Liver (tissue), 3 donors: ENCODE measurements around the gene RTN4RL2.

Experiments used
- EGR1 ChIP-seq, 2 donors: IDR thresholded peaks; 2 replicates each; pipeline ENCODE4 v1.6.1; 2016 to 2018; ENCODE audit warnings: antibody characterized with exemption in 2 of 2, low read depth in 2 of 2
- GABPA ChIP-seq, 2 donors: IDR thresholded peaks in 1 of 2; conservative IDR thresholded peaks in 1 of 2; 2 replicates each; pipeline ENCODE4 v1.6.1; 2016; ENCODE audit warnings: antibody characterized with exemption in 2 of 2, mild to moderate bottlenecking in 1 of 2, moderate library complexity in 1 of 2
- JUND ChIP-seq, 2 donors: IDR thresholded peaks; 2 replicates each; pipeline ENCODE4 v1.6.1; 2016; ENCODE audit warnings: antibody characterized with exemption in 2 of 2
- RAD21 ChIP-seq, 2 donors: IDR thresholded peaks; 2 replicates each; pipeline ENCODE4 v1.6.1; 2016; ENCODE audit warnings: antibody characterized with exemption in 2 of 2, mild to moderate bottlenecking in 2 of 2
- RXRA ChIP-seq, 2 donors: IDR thresholded peaks; 2 replicates each; pipeline ENCODE4 v1.6.1; 2017 to 2018; ENCODE audit warnings: antibody characterized with exemption in 2 of 2, mild to moderate bottlenecking in 1 of 2
- TAF1 ChIP-seq: conservative IDR thresholded peaks from 2 replicates; pipeline ENCODE4 v1.6.1; 2016; ENCODE audit warnings: antibody characterized with exemption, mild to moderate bottlenecking
- YY1 ChIP-seq: IDR thresholded peaks from 2 replicates; pipeline ENCODE4 v1.6.1; 2016; ENCODE audit warnings: antibody characterized with exemption, mild to moderate bottlenecking
- TF ChIP-seq, protein P1 (sequence below): fragments of 150-350 bp; IDR thresholded peaks from 2 replicates; pipeline ENCODE4 v1.5.1; 2017; ENCODE audit warnings: improper control_type of control experiment, low read depth, low read length; ENCODE audit not compliant: missing input control
- TF ChIP-seq, protein P2 (sequence below): IDR thresholded peaks from 2 replicates; pipeline ENCODE4 v1.6.1; 2016; ENCODE audit warnings: antibody characterized with exemption
- TF ChIP-seq, protein P3 (sequence below): IDR thresholded peaks from 2 replicates; pipeline ENCODE4 v1.6.1; 2016; ENCODE audit warnings: antibody characterized with exemption, mild to moderate bottlenecking
- donor health status: healthy.
- donor health status: healthy.

DNA sequence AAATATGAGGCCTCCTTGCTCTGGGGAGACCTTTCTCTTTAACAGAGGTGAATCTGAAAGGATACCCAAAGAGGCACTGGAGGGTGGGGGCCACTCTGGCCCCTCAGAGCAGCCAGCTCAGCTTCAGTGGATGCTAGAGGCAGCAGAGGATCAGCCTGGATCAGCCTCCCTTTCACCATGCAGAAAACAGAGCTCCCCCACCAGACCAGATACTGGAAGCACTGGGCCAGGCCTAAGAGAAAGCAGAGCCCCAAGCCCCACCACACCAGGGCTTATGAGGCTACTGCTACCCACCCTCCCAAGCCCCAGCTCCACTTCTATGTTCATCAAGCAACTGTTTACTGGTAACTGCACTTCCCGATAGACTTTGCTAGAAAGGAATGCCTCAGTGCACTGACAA, 29.4 kb upstream of the RTN4RL2 start:
- TF ChIP-seq, protein P1, sequence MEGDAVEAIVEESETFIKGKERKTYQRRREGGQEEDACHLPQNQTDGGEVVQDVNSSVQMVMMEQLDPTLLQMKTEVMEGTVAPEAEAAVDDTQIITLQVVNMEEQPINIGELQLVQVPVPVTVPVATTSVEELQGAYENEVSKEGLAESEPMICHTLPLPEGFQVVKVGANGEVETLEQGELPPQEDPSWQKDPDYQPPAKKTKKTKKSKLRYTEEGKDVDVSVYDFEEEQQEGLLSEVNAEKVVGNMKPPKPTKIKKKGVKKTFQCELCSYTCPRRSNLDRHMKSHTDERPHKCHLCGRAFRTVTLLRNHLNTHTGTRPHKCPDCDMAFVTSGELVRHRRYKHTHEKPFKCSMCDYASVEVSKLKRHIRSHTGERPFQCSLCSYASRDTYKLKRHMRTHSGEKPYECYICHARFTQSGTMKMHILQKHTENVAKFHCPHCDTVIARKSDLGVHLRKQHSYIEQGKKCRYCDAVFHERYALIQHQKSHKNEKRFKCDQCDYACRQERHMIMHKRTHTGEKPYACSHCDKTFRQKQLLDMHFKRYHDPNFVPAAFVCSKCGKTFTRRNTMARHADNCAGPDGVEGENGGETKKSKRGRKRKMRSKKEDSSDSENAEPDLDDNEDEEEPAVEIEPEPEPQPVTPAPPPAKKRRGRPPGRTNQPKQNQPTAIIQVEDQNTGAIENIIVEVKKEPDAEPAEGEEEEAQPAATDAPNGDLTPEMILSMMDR: no peak
- no peak for TF ChIP-seq RXRA (IDR thresholded peaks at IDR 0.05)
- no peak for TF ChIP-seq EGR1 (IDR thresholded peaks at IDR 0.05; ENCODE audit: low read depth in 2 of 2)
- TF ChIP-seq JUND (IDR thresholded peaks at IDR 0.05): no peak
- TF ChIP-seq RAD21 (IDR thresholded peaks at IDR 0.05): no peak
- TF ChIP-seq, protein P2, sequence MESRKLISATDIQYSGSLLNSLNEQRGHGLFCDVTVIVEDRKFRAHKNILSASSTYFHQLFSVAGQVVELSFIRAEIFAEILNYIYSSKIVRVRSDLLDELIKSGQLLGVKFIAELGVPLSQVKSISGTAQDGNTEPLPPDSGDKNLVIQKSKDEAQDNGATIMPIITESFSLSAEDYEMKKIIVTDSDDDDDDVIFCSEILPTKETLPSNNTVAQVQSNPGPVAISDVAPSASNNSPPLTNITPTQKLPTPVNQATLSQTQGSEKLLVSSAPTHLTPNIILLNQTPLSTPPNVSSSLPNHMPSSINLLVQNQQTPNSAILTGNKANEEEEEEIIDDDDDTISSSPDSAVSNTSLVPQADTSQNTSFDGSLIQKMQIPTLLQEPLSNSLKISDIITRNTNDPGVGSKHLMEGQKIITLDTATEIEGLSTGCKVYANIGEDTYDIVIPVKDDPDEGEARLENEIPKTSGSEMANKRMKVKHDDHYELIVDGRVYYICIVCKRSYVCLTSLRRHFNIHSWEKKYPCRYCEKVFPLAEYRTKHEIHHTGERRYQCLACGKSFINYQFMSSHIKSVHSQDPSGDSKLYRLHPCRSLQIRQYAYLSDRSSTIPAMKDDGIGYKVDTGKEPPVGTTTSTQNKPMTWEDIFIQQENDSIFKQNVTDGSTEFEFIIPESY: no peak
- no peak for TF ChIP-seq TAF1
- TF ChIP-seq YY1: no peak
- TF ChIP-seq, protein P3, sequence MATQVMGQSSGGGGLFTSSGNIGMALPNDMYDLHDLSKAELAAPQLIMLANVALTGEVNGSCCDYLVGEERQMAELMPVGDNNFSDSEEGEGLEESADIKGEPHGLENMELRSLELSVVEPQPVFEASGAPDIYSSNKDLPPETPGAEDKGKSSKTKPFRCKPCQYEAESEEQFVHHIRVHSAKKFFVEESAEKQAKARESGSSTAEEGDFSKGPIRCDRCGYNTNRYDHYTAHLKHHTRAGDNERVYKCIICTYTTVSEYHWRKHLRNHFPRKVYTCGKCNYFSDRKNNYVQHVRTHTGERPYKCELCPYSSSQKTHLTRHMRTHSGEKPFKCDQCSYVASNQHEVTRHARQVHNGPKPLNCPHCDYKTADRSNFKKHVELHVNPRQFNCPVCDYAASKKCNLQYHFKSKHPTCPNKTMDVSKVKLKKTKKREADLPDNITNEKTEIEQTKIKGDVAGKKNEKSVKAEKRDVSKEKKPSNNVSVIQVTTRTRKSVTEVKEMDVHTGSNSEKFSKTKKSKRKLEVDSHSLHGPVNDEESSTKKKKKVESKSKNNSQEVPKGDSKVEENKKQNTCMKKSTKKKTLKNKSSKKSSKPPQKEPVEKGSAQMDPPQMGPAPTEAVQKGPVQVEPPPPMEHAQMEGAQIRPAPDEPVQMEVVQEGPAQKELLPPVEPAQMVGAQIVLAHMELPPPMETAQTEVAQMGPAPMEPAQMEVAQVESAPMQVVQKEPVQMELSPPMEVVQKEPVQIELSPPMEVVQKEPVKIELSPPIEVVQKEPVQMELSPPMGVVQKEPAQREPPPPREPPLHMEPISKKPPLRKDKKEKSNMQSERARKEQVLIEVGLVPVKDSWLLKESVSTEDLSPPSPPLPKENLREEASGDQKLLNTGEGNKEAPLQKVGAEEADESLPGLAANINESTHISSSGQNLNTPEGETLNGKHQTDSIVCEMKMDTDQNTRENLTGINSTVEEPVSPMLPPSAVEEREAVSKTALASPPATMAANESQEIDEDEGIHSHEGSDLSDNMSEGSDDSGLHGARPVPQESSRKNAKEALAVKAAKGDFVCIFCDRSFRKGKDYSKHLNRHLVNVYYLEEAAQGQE: no peak
- no peak for TF ChIP-seq GABPA (IDR thresholded peaks at IDR 0.05 in 1 of 2, conservative IDR thresholded peaks at IDR 0.05 in 1 of 2)
